ENCODE results near the gene SH3GL2.

- TF ChIP-seq EZH2phosphoT487 (IDR thresholded peaks at IDR 0.05; ENCODE audit: insufficient read depth, low read depth): no peak
- no peak for TF ChIP-seq EZH2 (IDR thresholded peaks at IDR 0.05; ENCODE audit: insufficient read depth, poor library complexity, severe bottlenecking)
Measured at GRCh38 chr9:17752021-17752420, 173.2 kb downstream of the SH3GL2 start.

Measured in GM23248 (cell line).